ENCODE results near the gene GSTT2.
"Not testable (repeated sequence)": the region's sequence is repeated elsewhere in the genome, so short reads cannot be mapped to it uniquely, and the experiment has no call there.

- not testable (repeated sequence) for TF ChIP-seq ATF2 (CRISPR knock-in tag; IDR thresholded peaks at IDR 0.05); REST (IDR thresholded peaks at IDR 0.05; ENCODE audit: borderline replicate concordance); REST (CRISPR knock-in tag; IDR thresholded peaks at IDR 0.05; ENCODE audit: low read depth); GABPA (tag; conservative IDR thresholded peaks at IDR 0.05; ENCODE audit: low read depth); MYC (IDR thresholded peaks at IDR 0.05; ENCODE audit: low read depth, low read length); MYC (CRISPR knock-in tag; IDR thresholded peaks at IDR 0.05; ENCODE audit: borderline replicate concordance, low read depth); ATF3 (IDR thresholded peaks at IDR 0.05); ATF3 (CRISPR knock-in tag; conservative IDR thresholded peaks at IDR 0.05); FOXJ3 (CRISPR knock-in tag; IDR thresholded peaks at IDR 0.05); CUX1 (CRISPR knock-in tag; IDR thresholded peaks at IDR 0.05); CTCF (IDR thresholded peaks at IDR 0.05 in 2 of 3, conservative IDR thresholded peaks at IDR 0.05 in 1 of 3; ENCODE audit: insufficient read depth in 2 of 3, low read depth in 1 of 3, low read length in 3 of 3); YY1 (IDR thresholded peaks at IDR 0.05; ENCODE audit: borderline replicate concordance in 1 of 3, control insufficient read depth in 1 of 3, extremely low read depth in 1 of 3, insufficient read depth in 3 of 3, insufficient read length in 1 of 3, insufficient replicate concordance in 2 of 3, low read depth in 1 of 3, low read length in 2 of 3); TAF1 (IDR thresholded peaks at IDR 0.05; ENCODE audit: control insufficient read depth, extremely low read depth, insufficient read depth, low read length, severe bottlenecking)
Observed at GRCh38 chr22:23989583-23990244, 9.8 kb downstream of the GSTT2 start.

All from K562 (cell line).